Activated CD4-positive, alpha-beta T cell treated with anti-CD3 and anti-CD28 coated beads, Interleukin-2, Interleukin-4, amounts not matched to agents 100 ng/mL and 50 ng/mL, durations not matched to agents 16 hours and 8 hours (primary cell): Measurements from ENCODE around the gene ACTC1.
"Not testable (repeated sequence)": the region's sequence is repeated elsewhere in the genome, so short reads cannot be mapped to it uniquely, and the experiment has no call there.

ENCODE experiments used
- DNase-seq: peaks from one replicate; pipeline ENCODE4 v3.0.0-alpha.2; 2020; ENCODE audit warnings: low spot score

ACTC1 gene

DNA sequence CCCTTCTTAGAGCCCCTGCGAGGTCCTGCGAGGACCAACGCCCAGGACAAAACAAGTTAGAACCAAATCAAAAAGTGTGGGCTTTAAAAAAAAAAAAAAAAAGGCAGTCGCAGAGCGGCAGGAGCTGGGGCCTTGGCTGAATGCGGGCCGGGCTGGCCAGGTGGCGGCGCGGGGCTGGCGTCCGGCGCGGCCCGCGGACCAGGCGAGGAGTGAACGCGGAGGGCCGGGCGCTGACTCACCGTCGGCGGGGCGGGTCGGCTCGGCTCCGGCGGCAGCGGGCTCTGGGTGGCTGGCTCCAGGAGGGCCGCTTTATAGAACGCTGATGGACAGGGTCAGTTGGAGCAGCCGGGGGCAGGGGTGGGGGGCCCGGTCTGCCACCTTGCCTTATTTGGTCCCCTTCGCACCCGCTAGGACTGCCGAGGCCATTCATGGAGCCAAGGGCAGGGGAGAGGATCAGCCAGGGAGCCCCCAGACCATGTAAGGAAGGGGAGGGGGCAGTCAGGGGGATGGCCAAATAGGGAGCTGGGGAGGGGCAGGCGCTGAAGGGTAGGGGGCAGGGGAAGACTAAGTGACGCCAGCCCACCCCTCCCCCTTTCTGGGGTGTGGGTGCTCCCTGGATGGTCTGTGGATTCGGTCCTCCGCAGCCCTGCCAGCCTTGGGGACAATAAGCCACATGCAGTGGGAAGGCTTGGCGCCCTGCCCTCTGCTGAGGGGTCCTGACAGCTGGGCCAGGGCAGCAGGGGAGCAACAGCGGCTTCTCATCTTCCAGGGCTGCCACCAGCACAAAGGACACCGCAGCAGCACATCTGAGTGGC, at the start of gene ACTC1:
Gene ACTC1 (minus strand): TSS at position 283 of the 815 bp plus-strand sequence. CDS start 741 bp downstream, outside the sequence.
- DNase-seq: no peak

DNA sequence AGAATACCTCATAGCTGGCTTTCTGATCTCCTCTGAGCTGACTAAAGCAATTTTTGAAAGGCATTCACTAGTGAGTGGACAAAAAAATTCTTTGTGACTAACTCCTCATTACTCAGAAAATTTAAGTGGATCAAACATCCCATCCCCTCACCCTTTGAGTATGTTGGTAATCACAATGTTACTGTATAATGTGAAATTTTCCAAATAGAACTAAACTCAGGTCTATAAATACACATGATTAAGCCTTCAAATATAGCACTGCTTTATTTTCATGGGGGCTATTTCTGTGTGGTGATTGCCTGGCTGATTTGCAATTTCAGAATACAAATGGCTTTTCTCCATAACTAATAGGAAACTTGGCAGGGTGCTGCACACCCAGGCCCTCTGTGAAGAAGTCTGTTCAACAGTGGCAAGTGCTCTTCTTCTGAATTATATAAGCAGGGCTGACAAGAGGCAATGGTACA, 45.9 kb upstream of the ACTC1 start:
- DNase-seq: no peak

DNA sequence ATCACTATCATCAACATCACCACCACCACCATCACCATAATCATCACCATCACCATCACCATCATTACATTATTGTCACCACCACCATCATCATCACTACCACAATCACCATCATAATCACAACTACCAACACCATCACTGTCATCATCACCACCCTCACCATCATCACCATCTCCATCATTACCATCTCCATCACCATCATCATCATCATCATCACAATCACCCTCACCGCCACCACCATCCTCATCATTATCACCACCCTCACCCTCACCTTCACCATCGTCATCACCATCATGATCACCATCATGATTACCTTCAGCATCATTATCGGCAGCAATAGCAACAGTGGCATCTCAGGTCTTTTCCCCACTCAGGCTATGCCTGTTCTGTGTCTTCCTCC, 42.9 kb upstream of the ACTC1 start:
- no peak for DNase-seq

DNA sequence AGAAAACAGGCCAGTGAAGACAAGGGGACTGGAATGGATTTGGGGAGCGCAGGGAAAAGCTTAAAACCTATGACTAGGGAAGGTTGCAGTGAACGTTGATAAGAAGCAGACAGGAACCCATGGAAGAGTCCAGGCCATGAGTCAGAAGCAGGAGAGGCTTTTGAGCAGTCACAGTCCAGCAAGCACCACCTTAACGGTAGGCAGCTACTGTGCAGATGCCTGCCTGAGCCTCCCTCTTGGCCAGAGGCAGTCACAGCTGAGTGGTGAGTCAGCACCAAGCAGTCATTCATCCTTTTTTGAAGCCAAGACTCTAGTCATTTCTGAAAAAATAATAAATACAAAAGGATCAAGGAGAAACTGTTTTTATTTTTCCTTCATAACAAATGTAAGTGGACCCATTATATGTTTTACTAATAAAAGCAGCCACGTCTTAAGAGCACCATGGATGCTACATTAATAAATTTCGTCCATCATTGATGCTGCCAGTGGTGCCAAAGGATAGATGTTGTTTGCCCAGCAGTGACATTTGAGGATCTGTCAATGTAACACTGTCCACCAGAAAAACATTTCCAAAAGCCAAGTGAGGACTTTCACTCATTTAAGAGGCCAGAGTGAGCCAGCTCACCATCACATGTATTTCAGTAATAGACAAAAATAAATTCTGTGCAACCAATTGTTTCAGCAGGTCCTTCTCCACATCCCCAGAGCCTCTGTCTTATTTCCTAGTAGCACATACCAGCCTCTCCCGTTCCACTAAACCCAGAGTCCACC, 42.1 kb upstream of the ACTC1 start:
- no peak for DNase-seq

DNA sequence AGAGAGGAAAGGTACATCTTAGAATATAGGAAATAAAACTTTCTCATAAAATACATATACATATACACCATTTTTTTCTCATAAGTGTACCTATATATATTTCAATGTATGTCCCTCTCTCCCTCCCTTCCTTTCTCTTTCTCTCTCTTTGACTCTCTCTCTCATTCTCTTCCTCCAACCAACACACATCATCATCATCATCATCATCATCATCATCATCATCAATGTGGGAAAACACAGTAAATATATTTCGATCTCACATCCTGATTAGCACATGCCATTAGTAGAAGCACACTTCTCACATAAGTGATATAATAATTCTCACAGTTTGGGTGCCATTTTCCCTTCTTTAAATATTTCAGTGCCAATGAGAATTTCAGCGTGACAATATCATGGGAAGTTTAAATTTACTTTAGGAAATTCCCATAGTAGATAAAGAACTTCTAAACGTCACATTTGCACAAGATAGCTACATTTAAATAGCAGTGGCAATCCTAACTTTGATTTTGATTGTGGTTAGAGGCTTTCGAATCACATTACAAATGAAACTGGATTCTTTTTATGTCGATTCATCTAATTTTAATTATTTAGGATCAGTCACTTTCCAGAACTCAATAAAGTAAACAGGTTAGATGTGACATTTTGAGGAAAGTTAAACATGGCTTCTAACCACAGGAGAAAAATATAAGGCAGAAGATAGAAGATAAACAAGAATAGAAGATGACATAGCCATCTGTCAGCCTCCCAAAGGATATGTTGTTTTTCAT, 33.0 kb upstream of the ACTC1 start:
- no peak for DNase-seq

DNA sequence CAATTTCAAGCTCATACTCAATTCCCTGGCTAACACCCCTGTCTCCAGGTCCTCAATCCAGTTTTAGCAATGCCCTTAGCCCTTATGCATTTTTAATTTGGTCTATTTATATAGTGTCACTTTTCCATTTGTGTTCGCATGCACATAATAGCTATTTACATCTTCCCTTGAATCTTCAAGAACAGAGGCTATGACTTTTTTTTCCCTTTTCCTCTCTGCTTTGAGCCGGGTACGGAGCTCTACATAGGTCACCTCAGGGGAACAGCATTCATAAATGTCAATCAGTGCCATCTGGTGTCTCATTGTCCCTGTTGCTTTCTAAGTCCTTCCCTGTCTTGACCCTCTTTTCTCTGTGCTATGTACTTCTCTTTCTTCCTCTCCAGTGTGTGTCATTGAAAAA, 26.5 kb upstream of the ACTC1 start:
- DNase-seq: no peak

DNA sequence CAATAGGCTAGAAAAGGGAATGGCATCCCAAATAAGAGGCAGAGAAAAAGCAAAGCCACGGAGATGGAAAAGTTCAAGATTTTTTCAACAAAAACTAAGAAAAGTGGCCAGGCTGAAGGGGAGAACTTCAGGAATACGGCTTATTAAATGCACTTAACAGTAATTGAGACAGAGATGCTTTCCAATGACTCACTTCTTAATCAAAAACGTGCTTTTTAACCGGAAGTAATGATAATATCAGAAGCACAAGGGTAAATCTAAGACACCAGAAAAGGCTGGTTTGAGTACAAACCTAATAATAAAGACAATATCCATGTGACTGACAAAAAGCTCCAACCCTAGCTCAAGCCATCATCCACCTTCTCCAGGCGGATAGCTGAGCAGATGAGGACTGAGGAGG, 24.8 kb upstream of the ACTC1 start:
- no peak for DNase-seq

DNA sequence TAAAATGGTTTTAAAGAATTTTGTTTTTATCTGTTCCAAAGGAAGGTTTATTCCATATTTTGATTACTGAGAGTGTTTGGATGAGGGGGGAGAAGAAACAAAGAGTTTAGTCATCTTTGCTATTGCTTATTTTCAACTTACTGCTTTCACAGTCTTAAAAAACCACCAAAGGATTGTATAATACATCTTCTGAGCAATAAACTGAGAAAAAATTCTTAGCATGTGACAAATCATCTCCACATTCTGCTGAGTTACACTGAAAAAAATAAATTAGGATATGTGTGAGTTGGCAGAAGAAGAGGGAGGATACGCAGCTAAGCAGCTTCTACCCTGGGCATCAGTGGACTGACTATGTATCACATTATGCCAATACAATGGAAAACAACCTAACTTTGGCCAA, 23.2 kb upstream of the ACTC1 start:
- no peak for DNase-seq

DNA sequence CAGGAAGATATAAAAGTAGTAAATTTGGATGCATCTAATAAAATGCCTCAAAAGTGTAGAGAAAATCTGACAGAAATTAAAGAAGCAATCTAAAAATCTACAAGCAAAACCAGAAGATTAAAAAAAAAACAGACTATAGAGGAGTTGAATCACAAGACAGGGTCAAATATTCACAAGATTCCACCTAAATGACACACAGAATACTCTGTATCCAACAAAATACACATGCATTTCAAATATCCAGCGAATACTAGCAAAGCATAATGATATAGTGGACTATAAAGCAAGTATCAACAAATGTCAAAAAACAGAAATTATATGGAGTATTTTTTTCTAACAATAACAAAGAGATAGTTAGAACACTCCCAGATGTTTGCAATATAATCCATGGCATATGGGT, 20.5 kb upstream of the ACTC1 start:
- DNase-seq: no peak

DNA sequence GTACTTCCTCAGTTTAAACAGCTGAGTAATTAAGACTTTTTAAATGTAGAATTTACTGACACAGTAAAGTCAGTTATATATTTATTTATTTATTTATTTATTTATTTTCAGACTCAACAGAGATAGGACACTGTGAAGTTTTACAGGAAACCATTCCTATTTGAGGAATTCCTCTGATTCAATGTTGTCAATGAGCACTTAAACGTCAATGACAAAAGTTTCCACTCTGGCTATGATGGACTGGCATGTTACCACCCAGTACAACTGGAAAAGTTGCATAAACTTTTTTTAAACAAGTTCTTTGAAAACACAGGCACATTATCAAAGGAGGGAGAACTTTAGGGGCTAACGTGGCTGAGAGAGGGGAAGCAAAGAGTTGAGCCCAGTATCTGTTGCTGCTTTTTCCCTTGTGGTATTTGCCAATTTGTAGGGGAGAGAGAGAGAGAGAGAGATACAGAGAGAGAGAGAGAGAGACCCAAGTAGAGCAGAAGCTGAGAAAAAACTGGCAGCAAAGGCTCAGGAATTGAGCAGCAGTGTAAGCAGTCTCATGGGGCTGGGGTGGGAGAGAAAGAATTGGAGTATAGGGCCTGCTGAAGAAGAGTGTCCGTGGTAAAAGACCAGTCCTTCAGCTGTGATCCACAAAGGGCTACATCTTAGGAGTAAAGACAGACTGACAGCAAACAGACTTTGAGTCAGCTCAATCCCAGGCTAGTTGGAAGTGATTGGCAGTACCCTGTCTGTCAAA, 18.3 kb upstream of the ACTC1 start:
- no peak for DNase-seq

DNA sequence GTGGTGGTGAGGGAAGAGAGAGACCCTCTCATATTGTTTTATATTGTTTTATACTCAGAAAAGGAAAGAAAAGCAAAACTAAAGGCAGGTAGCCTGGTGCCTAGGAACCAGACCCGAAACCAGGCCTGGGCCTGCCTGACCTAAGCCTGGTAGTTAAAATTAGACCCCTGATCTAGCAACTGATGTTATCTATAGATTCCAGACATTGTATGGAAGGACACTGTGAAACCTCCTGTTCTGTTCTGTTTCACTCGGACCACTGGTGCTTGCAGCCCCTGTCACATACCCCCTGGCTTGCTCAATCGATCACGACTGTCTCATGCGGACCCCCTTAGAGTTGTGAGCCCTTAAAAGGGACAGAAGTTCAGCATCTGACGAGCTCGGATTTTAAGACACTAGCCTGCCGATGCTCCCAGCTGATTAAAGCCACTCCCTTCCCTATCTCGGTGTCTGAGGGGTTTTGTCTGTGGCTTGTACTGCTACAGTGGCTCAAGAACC, 17.6 kb upstream of the ACTC1 start:
- not testable (repeated sequence) for DNase-seq

DNA sequence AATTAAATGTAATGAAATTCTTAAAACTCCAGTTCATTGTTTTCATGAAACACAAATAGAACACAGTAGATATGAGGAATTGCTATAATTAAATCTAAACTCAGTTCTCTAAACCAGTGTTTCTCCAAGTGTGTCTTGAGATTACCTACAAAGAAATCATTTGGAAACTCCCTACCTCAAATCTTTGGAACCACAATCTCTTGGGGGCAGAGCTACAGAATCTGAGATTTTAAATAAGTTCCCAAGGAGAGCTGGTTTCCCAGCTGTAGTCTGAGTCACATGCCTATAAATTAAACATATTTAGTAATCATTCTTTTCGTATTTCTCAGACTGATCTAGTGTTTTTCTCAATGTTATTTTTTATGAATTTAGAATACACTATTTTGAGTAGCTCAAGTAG, 17.0 kb upstream of the ACTC1 start:
- no peak for DNase-seq

DNA sequence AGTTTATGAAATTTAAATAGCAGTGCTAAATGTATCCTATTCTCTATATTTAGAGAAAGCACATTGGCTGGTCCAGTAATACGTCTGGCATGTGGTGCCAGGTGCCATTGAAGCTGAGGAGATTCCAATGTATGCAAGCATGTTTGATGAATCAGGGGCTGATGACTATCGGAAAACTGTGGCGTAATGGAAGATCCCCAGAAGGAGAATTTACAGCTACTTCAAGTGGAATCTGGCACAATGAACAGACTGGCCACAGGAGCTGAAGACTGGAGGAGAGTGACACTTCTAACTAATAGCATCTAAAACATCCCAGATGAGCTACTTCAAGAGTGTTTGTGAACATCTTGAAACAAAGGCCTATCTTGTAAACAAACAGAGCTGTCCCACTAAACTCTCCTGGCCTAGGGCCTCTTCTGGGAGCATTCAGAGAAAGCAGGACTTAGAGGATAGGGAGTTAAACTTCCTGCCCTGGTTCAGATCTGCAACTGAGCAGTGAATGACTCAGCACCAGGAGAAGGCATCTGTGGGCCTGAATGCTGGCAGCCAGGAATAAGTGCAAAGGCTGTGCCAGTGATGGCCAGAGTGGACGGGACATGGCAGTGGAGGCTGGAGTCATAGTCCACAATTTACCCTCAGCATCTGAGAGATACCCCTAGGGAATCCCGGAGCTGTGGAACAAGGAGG, 15.2 kb upstream of the ACTC1 start:
- no peak for DNase-seq

DNA sequence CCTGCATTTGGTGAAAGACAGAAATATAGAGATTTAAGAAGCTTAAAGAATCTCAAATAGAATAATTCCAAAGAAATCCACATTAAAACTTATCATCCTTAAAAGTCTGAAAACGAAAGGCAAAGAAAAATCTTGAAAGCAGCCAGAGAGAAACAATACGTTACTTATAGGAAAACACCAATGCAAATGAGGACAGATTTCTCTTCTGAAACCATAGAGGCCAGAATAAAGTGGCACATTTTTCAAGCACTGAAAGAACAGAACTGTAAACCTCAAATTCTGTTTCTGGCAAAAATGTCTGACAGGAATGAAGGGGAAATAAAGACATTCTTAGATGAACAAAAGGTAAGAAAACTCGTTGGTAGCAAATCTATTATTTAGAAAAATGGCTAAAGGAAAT, 13.8 kb upstream of the ACTC1 start:
- no peak for DNase-seq

DNA sequence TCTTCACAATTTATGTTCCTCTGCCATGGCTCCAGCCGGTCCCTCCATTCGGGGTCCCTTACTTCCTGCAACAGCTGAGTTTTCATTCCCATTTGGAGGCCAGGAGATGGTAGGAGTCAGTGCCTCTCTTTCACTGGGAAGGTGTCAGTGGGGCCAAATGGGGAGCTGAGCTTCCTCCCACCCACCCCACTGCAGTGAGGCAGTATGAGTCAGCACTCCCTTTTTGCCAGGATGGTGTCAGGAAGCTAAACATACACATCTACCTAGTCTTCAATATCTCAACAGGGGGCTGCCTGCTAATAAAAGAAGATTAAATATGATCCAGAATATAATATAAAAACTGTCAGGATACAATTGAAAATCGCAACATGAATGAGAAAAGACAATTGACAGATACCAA, 12.7 kb upstream of the ACTC1 start:
- no peak for DNase-seq

DNA sequence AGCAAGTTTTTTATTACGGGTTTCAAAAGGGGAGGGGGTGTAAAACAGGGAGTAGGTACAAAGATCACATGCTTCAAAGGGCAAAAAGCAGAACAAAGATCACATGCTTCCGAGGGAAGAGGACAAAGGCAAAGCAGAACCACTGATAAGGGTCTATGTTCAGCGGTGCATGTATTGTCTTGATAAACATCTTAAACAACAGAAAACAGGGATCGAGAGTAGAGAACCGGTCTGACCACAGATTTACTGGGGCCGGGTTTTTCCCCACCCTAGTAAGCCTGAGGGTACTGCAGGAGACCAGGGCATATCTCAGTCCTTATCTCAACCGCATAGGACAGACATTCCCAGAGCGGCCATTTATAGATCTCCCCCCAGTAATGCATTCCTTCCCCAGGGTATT, 11.9 kb upstream of the ACTC1 start:
- DNase-seq: not testable (repeated sequence)

DNA sequence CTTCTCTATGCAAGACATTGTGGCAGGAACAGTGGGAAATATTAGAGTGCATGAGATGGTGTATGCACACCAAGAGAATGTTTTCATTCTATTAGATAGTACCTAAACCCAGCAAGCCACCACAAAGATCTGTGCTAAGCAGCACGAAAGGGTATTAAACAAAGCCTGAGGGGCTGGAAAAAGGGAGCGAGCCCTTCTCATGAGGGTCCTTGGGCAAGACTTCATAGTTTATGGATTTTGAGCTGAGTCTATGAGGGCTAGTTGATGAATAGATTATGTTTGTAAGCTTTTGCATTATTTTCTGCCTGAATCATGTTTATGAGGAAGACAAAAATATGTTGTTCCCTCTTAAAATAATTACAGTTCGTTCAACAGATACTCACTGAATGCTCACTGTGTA, 9.4 kb upstream of the ACTC1 start:
- DNase-seq: no peak

DNA sequence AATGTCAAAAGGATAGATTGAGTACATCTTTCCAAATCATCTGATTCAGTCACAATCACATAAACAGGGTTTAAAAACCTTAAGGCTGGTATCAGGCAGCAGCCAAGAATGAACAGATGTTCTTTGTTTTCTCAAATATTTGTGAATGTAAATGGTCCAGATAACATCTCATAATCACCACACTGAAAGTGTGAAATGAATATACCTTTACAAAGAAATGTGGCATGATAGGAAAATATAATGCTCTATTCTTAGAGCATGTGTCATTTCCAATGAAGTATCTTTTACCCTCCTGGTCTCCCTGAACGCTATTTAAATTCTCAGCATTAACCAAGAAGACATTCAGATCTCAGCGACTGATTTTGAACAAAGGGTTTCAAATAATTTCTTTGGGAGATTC, 8.8 kb upstream of the ACTC1 start:
- DNase-seq: no peak

DNA sequence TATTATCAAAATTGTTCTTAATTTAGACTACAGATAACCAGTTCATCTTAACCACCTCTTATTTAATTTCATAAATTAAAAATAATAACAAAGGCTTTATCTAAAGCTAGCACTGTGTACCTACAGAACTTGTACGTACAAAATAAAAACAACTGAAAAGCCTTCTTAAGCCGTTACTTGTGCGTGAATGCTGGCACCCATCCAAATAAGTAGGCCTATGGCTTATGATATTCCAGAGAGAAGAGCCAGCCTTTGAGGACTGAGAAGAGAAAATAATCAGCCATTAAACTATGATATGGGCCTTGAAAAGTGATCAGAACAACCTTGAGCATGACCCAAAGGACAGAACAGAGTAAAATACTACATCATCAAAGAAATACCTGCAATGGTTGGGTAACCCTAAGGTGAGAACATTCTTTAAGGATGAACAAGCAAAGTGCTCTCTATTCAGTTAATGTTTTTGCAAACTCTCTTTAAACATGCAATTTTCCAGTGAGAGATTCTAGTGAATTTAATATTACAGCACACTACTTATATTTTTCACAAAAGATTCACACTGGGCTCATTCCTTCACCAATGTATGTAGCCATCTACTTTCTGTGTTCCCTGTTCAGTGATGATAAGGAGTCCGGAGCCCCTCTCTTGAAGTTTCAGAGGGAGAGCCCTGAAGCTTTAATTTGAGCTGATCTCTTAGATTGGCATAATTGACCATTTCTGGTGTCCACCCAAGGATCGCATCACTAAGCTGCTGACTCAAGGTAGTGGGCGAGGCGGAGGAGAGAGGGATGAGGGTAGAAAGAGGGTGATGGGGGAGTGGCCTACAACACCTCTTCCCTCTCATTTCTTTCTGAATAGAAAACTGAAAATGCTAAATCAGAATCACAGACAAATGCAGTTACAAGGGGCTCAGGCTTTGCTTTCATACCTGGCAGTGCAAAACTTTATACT, 7.7 kb upstream of the ACTC1 start:
- no peak for DNase-seq

DNA sequence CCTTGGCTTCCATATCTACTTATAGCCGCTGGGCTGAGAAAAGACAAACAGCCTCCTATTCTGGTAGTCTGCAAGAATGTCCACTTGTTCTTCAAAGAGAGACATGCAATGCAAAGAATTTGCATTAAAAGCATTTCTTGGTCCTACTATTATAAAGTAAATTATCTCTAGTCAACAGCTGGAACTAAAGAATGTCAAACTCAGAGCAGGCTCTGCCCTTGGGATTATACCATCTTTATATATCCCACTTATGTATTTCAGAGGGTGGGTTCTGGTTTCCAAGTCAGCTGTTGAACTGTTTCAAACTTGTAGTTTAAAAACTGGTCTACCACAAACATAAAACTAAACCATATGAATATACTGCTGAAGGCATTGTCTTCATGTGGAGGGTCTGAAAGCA, 7.0 kb upstream of the ACTC1 start:
- DNase-seq: no peak
